ENCODE measurements around the gene SYTL4.

Gene SYTL4

DNA sequence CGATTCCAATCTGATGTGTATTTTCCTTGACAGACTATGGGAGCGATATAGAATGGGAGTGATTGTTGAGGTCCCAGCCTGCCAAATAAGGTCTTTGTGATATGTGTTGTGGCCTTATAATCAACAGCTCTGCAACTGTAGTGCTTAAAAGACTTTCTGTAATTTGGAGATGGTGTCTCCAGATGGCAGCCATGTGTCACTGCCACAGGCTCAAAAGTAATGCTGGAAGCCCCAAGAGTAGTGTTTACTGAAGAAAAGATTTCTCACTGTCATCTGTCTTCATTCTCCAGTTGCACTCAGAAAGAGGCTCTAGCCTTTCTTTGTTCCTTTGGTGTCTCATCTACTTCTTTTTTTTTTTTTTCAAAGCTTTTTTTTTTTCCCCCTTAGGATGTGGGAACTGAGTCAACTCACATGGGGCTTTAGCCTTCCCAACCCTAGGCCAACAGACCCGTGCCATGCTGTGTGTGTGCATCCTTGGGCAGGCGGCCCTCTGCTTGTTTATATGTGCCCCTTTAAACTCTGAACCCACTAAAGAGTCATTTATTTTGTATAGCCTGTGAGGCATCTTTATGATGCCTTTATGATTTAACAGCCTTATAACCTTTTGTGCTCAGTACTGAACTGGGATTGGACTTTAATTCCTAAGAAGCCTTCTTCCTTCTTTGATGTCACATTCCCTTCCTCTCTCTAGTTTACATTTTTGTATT is 72.3 kb downstream of the SYTL4 start:
- TF ChIP-seq POLR2AphosphoS5 (IDR thresholded peaks at IDR 0.05; ENCODE audit: low read depth) (no peak), GABPA (IDR thresholded peaks at IDR 0.05; ENCODE audit: low read depth) (no peak), SPI1 (IDR thresholded peaks at IDR 0.05; ENCODE audit: borderline replicate concordance, low read depth) (no peak)
- TF ChIP-seq, protein P1, sequence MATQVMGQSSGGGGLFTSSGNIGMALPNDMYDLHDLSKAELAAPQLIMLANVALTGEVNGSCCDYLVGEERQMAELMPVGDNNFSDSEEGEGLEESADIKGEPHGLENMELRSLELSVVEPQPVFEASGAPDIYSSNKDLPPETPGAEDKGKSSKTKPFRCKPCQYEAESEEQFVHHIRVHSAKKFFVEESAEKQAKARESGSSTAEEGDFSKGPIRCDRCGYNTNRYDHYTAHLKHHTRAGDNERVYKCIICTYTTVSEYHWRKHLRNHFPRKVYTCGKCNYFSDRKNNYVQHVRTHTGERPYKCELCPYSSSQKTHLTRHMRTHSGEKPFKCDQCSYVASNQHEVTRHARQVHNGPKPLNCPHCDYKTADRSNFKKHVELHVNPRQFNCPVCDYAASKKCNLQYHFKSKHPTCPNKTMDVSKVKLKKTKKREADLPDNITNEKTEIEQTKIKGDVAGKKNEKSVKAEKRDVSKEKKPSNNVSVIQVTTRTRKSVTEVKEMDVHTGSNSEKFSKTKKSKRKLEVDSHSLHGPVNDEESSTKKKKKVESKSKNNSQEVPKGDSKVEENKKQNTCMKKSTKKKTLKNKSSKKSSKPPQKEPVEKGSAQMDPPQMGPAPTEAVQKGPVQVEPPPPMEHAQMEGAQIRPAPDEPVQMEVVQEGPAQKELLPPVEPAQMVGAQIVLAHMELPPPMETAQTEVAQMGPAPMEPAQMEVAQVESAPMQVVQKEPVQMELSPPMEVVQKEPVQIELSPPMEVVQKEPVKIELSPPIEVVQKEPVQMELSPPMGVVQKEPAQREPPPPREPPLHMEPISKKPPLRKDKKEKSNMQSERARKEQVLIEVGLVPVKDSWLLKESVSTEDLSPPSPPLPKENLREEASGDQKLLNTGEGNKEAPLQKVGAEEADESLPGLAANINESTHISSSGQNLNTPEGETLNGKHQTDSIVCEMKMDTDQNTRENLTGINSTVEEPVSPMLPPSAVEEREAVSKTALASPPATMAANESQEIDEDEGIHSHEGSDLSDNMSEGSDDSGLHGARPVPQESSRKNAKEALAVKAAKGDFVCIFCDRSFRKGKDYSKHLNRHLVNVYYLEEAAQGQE (IDR thresholded peaks at IDR 0.05; ENCODE audit: insufficient replicate concordance, low read depth), result no peak
- TF ChIP-seq, protein P2, sequence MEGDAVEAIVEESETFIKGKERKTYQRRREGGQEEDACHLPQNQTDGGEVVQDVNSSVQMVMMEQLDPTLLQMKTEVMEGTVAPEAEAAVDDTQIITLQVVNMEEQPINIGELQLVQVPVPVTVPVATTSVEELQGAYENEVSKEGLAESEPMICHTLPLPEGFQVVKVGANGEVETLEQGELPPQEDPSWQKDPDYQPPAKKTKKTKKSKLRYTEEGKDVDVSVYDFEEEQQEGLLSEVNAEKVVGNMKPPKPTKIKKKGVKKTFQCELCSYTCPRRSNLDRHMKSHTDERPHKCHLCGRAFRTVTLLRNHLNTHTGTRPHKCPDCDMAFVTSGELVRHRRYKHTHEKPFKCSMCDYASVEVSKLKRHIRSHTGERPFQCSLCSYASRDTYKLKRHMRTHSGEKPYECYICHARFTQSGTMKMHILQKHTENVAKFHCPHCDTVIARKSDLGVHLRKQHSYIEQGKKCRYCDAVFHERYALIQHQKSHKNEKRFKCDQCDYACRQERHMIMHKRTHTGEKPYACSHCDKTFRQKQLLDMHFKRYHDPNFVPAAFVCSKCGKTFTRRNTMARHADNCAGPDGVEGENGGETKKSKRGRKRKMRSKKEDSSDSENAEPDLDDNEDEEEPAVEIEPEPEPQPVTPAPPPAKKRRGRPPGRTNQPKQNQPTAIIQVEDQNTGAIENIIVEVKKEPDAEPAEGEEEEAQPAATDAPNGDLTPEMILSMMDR (IDR thresholded peaks at IDR 0.05; ENCODE audit: insufficient read depth, low read length), result no peak
- no peak for DNase-seq (ENCODE audit: low read depth in 1 of 2, low spot score in 1 of 2)
- Histone ChIP-seq H3K27ac (replicated peaks) (no peak overlapping the region), H3K4me3 (replicated peaks; ENCODE audit: insufficient read depth, low read length) (no peak overlapping the region), H3K27me3 (ENCODE audit: insufficient read depth, poor library complexity, severe bottlenecking) (no peaks in the 10 kb centered on the region)

DNA sequence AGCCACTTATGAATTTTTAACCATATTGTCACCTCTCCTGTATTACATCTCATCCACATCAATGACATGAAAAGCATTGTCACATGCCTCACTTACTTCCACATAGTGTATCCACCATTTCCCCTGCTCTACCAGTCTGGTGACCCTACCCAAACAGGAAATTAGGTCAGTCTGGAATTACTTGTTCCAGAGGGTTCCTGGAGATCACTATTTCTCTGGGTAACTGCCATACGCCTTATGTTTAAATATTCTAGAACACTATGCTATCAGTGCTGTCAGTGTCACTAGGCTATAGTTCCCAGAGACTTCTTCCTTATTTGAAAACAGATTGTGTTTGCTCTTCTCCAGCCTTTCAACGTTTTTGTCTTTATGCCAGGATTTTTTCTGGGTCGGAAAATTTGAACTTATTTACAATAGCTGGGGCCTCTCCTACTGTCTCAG is 73.0 kb downstream of the SYTL4 start:
- Histone ChIP-seq H3K27ac (replicated peaks) (no peak overlapping the region), H3K27me3 (ENCODE audit: insufficient read depth, poor library complexity, severe bottlenecking) (no peaks in the 10 kb centered on the region), H3K4me3 (replicated peaks; ENCODE audit: insufficient read depth, low read length) (no peak overlapping the region)
- DNase-seq (ENCODE audit: low read depth in 1 of 2, low spot score in 1 of 2), result no peak
- TF ChIP-seq GABPA (IDR thresholded peaks at IDR 0.05; ENCODE audit: low read depth), result no peak
- TF ChIP-seq, protein P1 (IDR thresholded peaks at IDR 0.05; ENCODE audit: insufficient replicate concordance, low read depth), result no peak
- TF ChIP-seq, protein P2 (IDR thresholded peaks at IDR 0.05; ENCODE audit: insufficient read depth, low read length), result no peak
- no peak for TF ChIP-seq SPI1 (IDR thresholded peaks at IDR 0.05; ENCODE audit: borderline replicate concordance, low read depth)

DNA sequence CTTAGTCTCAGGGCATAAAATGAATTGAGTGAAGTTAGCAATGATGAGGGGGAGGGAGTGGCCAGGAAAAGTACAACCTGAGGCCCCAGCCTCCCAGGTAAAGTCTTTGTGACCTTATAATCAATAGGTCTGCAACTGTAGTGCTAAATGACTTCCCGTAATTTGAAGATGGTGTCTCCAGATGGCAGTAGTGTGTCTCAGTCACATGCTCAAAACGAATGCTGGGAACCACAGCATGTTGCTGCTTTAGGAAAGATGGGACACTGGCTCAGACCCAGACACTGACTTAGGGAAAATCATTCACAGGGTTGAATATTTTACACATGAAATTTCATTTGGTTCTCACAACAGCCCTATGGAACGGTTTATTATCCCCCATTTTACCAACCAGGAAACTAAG is 77.7 kb downstream of the SYTL4 start:
- H3K4me3 ChIP-seq (replicated peaks; ENCODE audit: insufficient read depth, low read length), result no peak overlapping the region
- H3K27me3 ChIP-seq (ENCODE audit: insufficient read depth, poor library complexity, severe bottlenecking), result no peaks in the 10 kb centered on the region
- H3K27ac ChIP-seq (replicated peaks), result no peak overlapping the region
- TF ChIP-seq POLR2AphosphoS5 (IDR thresholded peaks at IDR 0.05; ENCODE audit: low read depth), result no peak
- TF ChIP-seq SPI1 (IDR thresholded peaks at IDR 0.05; ENCODE audit: borderline replicate concordance, low read depth), result no peak
- TF ChIP-seq, protein P2 (IDR thresholded peaks at IDR 0.05; ENCODE audit: insufficient read depth, low read length), result no peak
- TF ChIP-seq, protein P1 (IDR thresholded peaks at IDR 0.05; ENCODE audit: insufficient replicate concordance, low read depth), result no peak
- TF ChIP-seq GABPA (IDR thresholded peaks at IDR 0.05; ENCODE audit: low read depth), result no peak
- no peak for DNase-seq (ENCODE audit: low read depth in 1 of 2, low spot score in 1 of 2)
